Kidney epithelial cell (primary cell): ENCODE results near the gene CHST15. TPM values are rescaled to one million over a fixed set of nuclear protein-coding genes. Genes with fewer than 3 reads are reported as not detected.

Experiments
- DNase-seq: peaks from one replicate; pipeline ENCODE4 v3.0.0-alpha.2; 2010; ENCODE audit warnings: low read depth
- H3K27me3 ChIP-seq: 2 replicates; pipeline ENCODE4 v1.6.0; 2011; ENCODE audit warnings: low read length; ENCODE audit not compliant: control insufficient read depth, insufficient read depth
- H3K36me3 ChIP-seq: 2 replicates; pipeline ENCODE4 v1.5.1; 2011; ENCODE audit warnings: low read length; ENCODE audit not compliant: control insufficient read depth, insufficient read depth
- H3K4me3 ChIP-seq: 2 replicates; pipeline ENCODE4 v1.5.1; 2011; ENCODE audit warnings: low read depth, mild to moderate bottlenecking, control low read depth, low read length
- total RNA-seq: library from RNA; depleted of rRNA; stranded (reverse); fragments of >200 nt; gene quantifications from 2 replicates; pipeline ENCODE4 v1.2.3, GENCODE V29; 2015
- TF ChIP-seq, protein P1 (sequence below): IDR thresholded peaks from 2 replicates; pipeline ENCODE4 v1.5.1; 2011; ENCODE audit warnings: mild to moderate bottlenecking, moderate library complexity, low read length, control low read depth, inconsistent platforms; ENCODE audit not compliant: insufficient read depth, poor library complexity, severe bottlenecking

The CHST15 gene
- total RNA-seq, 1 donor from 2014 or later: 18.1 TPM

GRCh38 chr10:124120410-124121061, 27.1 kb upstream of the CHST15 start:
- TF ChIP-seq, protein P1, sequence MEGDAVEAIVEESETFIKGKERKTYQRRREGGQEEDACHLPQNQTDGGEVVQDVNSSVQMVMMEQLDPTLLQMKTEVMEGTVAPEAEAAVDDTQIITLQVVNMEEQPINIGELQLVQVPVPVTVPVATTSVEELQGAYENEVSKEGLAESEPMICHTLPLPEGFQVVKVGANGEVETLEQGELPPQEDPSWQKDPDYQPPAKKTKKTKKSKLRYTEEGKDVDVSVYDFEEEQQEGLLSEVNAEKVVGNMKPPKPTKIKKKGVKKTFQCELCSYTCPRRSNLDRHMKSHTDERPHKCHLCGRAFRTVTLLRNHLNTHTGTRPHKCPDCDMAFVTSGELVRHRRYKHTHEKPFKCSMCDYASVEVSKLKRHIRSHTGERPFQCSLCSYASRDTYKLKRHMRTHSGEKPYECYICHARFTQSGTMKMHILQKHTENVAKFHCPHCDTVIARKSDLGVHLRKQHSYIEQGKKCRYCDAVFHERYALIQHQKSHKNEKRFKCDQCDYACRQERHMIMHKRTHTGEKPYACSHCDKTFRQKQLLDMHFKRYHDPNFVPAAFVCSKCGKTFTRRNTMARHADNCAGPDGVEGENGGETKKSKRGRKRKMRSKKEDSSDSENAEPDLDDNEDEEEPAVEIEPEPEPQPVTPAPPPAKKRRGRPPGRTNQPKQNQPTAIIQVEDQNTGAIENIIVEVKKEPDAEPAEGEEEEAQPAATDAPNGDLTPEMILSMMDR: no peak
- Histone ChIP-seq H3K36me3 (no peaks in the 10 kb centered on the region), H3K27me3 (no peaks in the 10 kb centered on the region), H3K4me3 (no peak overlapping the region)
- DNase-seq: no peak

GRCh38 chr10:124119946-124120345, 26.5 kb upstream of the CHST15 start:
- Histone ChIP-seq H3K36me3 (no peaks in the 10 kb centered on the region), H3K4me3 (no peak overlapping the region), H3K27me3 (no peaks in the 10 kb centered on the region)
- TF ChIP-seq, protein P1: no peak
- no peak for DNase-seq

- TF ChIP-seq, protein P1: no peak
- DNase-seq: no peak
- Histone ChIP-seq H3K27me3 (no peaks in the 10 kb centered on the region), H3K4me3 (no peak overlapping the region), H3K36me3 (no peaks in the 10 kb centered on the region)
Observed at GRCh38 chr10:124119216-124119615, 25.8 kb upstream of the CHST15 start.

GRCh38 chr10:124117833-124118232, 24.4 kb upstream of the CHST15 start:
- DNase-seq: no peak
- H3K27me3 ChIP-seq: peaks cover 2% of the 10 kb centered on the region
- no peak overlapping the region for H3K4me3 ChIP-seq
- H3K36me3 ChIP-seq: no peaks in the 10 kb centered on the region
- TF ChIP-seq, protein P1: no peak

DNA sequence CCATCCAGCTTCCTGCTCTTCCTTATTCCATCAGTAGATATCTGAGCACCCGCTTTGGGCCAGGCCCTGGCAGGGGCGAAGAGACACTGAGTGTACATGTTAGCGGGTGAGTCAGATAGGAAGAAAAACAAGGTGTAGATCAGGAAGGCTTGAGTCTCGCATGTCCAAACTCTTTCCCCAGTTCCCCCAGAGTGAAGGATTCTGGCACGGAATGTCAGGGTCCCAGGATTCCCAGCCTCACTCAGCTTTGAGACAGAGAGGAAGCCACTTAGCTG, 24.1 kb upstream of the CHST15 start:
- no peak for DNase-seq
- Histone ChIP-seq H3K4me3 (no peak overlapping the region), H3K36me3 (no peaks in the 10 kb centered on the region), H3K27me3 (peaks cover 2% of the 10 kb centered on the region)
- TF ChIP-seq, protein P1: no peak
